Measurements from ENCODE around the gene BATF3. TPM values are rescaled to one million over a fixed set of nuclear protein-coding genes. Genes with fewer than 3 reads are reported as not detected.
"Not testable (repeated sequence)": the region's sequence is repeated elsewhere in the genome, so short reads cannot be mapped to it uniquely, and the experiment has no call there.

The BATF3 gene
- total RNA-seq, 1 donor from 2014 or later = 0.51 TPM

DNA sequence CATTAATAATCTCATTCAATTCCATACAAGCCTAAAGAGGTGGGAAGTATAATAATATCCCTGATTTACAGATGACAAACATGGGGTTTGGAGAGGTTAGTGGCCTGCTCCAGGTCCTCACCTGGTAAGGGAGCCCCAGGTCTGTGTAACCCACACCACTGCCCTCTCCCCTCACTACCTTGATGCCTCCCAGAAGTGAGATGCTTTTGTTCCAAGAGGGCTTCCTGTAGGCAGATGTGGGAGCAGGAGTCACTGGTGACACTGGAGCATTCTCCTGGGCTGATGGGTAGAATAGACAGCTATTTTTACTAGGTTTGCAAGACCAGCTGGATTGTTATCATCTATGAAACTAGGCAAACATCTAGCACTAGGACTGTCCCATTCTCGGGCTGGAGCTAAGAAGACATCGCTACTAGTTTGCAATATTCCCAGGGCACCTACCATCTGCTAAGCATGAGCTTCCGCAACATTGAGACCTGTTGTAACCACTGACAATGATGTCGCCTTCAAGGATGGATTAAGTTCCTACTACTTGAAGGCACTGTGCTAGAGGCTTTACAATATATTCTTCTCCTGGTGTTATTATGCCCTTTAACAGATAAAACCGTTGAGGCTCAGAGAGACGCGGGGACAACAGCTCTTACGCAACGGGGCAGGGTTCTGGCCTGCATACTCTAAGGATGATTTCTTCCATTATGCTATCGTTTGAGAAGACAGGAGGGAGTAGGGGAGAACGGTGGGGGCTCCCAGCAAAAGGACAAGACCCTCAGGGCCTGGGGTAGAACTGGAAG, 35.0 kb downstream of the BATF3 start:
- no peak for DNase-seq (ENCODE audit: low read depth)

DNA sequence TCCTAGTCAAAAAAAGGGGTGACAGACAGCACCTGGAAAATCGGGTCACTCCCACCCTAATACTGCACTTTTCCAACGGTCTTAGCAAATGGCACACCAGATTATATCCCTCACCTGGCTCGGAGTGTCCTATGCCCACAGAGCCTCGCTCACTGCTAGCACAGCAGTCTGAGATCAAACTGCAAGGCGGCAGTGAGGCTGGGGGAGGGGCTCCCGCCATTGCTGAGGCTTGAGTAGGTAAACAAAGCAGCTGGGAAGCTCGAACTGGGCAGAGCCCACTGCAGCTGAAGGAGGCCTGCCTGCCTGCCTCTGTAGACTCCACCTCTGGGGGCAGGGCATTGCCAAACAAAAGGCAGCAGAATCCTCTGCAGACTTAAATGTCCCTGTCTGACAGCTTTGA, 41.4 kb downstream of the BATF3 start:
- DNase-seq (ENCODE audit: low read depth) = not testable (repeated sequence)

DNA sequence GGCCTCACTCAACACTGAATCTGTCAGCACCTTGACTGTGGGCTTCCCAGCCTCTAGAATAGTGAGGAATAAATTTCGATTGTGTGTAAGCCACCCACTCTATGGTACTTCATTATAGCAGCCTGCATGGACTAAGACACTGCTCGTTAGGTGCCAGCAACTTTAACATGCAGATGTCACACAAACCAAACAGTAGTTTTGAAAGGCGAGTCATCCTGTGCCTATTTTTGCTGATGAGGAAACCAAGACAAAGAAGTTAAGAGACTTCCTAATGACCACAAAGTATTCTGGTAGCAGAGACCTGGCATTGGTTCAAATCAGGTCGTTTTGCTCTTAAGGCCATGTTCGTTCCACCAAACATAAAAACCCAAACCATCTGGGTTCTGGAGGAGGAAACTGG, 42.9 kb downstream of the BATF3 start:
- DNase-seq (ENCODE audit: low read depth) = peak; percentile 85

DNA sequence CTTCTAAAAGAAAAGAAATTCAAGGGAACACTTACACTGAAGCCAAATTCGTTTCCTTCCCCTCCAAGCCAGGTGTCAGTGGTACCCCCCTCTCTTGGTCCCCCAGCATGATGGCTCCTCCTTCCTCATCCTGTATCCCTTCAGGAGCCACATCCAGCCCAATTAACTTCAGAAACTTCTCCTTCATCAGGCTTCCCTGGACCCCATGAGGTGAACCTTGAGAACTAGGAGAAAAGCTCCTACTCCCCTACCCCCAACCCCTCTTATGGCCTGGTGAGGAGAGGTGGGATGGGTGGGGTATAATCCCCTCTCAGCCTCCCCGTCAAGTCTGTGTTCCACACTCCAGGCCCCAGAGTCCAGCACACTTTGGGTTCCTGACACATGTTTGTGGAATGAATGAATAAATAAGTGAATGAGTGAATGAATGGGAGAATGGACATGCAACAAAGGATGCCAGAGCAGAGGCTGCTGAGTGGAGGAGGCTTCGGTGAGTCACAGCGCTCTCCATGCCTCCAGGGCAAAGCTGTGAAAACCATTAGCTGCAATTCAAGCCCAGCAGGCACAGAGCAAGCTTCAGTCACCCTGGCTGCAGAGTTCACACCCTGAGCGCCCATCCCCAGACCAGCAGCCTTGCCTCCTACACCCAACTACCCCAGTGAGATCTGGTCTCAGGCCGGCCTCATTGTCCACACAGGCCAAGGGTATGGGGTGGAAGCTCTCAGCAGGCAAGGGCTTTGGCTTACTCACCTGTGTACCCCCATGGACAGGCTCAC, 43.8 kb downstream of the BATF3 start:
- no peak for DNase-seq (ENCODE audit: low read depth)

DNA sequence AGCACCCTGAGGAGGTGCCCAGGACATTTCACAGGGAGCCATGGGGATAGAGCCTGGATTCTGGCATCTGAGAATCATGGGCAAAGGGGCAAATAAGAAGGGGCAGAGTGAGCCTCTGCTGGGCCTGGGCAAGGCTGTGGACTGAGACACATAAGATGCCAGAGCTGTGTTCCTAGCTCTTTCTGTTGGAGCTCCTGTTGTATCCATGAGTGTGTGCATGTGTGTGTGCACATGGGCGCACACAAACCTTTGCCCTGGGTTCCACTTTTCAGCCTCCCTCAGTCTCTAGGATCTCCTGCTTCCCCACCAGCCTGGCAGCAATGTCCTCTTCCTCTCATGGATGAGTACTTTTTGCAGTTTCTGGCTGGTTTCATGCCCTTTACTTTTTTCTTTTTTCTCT, 47.0 kb downstream of the BATF3 start:
- no peak for DNase-seq (ENCODE audit: low read depth)

DNA sequence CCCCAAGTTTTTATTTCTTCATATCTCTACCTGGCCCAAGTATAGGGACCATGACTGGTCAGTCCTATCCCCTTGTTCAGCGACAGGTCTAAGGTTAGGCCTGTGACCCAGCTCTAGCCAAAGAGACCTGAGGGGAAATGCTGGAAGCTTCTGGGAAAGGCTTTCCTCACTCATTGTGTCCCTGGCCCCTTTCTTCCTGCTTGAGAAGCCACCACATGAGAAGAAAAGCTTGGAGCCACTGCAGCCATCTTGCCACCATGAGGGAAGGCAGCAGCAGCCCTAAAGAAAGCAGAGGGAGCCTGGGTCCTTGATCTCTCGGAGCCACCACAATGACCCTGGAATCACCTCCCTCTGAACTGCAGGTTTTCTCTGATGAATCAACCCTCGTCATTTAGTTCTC, 47.7 kb downstream of the BATF3 start:
- no peak for DNase-seq (ENCODE audit: low read depth)

DNA sequence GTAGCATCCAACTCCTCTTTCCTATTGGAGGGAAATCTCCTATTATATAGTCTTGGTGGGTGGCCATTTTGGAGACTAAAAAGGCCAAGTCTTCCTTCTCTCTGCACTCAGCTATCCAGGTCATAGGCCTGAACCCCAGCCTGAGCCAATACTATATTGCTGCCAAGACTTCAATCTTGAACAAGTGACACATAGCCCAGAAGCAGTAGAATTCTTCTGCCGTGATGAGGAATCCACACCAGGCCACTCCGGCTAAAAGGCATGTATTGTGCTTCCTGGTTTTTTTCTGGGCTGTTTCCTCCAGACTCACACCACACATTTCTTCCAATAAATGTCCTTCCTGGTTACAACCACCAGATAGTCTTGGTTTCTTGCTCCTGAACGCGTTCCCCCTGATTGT, 48.1 kb downstream of the BATF3 start:
- DNase-seq (ENCODE audit: low read depth) = no peak

DNA sequence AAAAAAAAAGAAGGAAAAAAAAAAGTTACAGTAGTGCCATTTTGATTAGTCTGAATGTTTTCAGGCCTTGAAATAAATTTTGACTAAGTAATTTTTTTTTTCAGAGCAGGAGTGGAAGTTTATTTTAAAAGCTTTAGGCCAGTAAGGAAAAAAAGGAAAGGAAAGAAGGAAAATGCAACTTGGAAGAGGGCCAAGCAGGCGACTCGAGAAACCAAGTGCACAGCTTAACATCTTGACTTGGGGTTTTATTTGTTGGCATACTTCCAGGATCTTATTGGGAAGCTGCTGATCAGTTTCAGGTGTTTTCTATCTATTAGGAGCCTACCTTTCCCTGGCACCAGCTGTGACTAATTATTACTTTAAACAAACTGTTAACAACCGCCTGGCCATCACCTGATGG, 49.4 kb downstream of the BATF3 start:
- no peak for DNase-seq (ENCODE audit: low read depth)

DNA sequence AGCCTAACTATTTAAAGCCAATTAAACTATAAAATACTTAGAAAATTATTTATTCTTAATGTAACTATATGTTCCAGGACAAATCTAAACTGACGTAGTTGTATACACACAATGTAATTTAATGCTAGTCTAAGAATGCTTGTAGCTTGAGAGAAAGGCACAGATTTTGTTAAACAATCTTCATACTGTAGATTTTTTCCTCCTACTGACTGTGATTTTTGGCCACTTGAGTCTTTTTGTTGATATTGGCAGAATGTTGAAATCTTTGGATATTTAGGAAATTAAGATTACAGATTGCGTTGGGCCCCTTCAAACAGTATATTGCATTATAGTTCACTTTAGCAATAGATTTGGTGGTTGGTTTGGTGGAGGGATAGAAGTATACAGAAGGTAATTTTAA, 50.6 kb downstream of the BATF3 start:
- DNase-seq (ENCODE audit: low read depth) = no peak

DNA sequence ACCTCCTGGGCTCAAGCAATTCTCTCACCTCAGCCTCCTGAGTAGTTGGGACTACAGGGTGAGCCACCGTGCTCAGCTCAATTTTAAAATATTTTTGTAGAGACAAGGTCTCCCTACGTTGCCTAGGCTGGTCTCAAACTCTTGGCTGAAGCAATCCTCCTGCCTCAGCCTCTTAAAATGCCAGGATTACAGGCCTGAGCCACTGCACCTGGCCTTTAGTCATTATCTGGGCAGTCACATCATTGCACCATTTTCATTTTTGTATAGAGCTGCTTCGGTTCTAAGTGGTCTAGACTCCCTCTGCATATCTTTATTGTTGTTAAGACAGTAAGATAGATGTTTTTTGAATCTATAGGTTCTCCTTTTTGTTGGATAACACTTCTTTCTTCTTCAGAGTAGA, 51.2 kb downstream of the BATF3 start:
- no peak for DNase-seq (ENCODE audit: low read depth)

DNA sequence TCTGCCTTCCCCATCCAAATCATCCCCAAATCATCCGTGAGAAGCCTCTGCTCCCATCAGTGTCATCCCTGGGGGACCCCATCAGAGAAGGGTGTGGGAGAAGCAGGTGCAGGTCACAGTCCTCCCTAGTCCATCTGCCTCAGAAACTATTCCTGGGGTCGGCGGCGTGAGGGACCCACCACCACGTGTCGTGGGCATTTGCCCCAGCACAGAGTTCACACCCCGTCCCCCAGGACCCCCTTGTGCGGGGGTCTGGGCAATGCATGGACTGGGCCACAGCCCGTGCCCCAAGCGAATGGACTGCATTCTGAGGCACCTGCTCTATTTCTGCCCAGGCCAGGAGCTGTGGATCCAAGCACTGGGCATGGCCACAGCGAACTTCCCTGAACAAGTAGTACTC, 52.6 kb downstream of the BATF3 start:
- DNase-seq (ENCODE audit: low read depth) = no peak

DNA sequence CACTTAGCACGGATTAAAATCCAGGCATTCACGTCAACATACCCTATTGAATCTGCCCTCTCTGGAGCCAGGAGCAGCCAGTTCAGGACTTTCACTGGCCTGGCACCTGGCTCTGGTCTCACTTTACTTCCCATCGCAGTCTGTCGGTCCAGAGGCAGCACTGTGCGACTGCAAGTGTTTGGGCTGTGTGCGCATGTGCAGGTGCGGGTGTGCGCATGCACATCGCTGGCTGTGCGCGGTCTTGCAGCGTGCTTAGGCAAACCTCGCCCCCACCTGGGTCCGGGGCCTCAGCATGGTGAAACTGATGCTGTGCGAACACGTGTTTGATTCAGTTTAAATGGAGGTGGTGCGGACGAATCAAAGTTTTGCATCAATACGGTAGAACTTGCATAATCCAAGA, 53.1 kb downstream of the BATF3 start:
- no peak for DNase-seq (ENCODE audit: low read depth)

DNA sequence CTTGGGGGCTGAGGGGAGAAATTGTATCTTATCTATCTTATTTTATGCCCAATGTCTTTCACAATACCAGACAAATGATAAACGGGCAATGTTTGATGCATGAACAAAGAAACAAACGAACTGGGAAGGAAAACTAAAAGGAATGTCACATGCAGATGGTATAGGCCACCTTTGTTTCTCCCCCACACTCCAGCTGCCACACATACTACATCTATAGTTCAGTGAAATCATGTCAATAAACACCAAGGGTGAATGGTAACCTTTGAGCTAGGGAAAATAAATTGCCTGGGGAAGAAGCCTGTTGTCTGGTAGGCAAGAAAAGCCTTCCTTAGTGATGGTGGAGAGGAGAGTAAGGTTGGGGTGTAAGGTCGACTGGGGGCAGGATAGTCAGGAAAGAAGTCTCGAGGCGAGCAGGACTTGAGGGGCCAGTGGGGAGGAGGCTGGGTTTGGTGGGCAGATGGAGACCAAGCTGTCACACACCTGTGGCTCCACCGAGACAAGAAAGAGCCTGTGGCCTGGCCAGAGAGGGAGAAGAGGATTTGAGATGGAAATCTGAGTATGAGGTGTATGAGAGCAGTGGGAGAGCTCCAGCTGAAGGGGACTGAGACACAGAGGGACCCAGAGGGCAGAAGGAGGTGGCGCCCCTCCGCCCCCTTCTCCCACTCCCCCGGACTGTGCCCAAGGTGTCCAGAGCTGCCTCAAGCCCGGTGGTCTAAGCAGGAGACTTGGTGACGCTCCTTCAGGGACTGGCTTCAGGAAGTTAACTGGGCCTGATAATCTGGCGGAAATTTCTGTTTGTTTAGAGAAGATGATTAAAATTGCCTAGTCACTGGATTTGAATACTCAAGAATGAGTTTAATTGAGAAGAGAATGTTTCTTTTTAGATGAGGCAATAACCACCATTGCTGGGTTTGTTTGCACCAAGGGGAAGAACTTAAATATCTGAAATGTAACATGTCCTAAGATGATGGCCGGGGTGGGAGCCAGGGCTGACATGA, 53.8 kb downstream of the BATF3 start:
- DNase-seq (ENCODE audit: low read depth) = no peak

DNA sequence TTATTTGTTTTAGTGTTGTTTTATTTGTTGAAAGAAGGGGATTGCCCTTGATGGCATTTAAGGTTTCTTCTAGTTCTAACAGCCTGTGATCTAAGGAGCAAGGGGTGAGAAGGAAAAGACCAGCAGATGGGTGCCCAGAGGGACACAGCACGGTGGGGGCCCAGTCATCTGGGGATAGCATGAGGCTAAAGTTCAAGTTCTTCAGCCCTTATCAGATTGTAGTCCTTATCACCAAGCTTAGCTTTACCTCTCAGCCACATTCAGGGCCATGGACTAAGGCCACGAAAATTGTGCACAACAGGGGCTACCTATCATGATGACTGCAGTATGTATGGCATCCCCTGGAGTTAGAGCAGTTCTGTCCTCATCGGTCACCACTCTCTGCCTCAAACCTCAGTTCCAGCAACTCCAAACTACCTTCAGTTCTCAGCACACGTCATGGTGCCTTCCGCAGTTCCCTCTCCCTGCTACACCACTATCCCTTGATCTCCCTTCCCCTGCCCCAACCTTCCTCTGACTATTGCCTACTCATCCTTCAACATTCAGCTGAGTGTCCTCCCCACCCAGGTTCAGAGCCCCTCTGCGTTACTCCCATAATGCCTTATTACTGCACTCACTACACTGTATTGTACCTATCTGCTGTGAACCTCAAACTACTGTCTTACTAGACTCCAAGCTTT, 54.6 kb downstream of the BATF3 start:
- no peak for DNase-seq (ENCODE audit: low read depth)

DNA sequence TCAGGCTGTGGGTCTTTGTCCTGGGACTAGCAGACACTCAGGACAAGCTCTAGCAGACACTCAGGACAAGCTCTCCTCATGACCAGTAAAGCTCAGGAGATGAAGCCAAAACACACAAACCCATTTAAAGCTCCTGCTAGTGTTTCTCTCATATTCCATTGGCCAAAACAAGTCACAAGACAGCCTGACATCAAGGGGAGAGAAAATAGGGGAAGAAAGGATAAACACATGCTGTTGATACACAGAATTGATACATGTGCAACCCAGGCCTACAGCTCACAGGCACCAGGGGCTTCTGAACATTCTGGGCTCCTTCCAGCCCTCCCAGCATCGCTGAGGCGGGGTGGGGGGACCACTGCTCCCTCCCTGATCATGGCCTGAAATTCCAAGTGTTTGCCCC, 55.8 kb downstream of the BATF3 start:
- DNase-seq (ENCODE audit: low read depth) = no peak

DNA sequence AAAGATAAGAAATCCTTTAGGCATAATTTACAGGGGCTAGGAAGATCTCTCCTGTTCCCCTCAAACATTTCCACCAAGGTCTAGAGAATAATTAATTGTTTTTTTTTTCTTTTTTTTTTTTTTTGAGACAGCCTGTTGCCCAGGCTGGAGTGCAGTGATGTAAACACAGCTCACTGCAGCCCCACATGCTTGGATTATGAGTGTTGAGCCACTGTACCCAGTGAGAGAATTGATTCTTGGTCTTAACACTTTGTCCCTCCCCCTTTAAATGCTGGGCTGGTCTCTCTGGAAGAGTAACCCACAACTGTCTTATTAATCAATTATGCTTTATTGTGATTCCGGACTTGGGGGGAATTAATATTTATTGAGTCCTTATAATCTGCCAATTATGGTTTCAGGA, 57.7 kb downstream of the BATF3 start:
- DNase-seq (ENCODE audit: low read depth) = no peak

DNA sequence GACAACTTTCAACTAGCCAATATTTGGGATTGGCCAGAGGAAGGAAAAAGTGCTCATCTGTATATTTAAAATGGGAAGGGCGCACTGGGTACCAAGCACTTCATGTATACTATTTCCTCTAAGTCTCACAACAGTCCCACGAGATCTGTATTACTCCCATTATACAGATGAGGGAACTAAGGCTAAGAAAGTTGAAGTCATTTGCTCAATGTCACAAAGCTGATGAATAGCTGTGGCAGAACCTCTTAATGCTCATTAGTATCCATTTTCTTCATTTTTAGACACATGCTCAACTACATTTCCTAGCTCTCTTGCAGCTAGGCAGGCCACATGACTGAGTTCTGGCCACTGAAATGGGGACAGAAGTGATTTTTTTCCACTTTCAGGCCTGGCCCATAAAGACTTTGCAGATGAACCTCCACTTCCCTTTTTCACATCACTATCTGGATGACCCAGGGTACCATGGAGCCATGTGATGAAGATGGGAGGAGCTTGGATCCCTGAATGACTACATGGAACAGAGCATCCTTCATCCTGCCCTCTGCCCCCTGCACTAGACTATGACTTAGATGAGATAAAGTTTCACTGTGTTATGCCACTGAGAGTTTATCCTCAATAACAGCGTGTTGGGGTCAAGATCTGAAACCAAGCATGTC, 59.3 kb downstream of the BATF3 start:
- DNase-seq (ENCODE audit: low read depth) = no peak

DNA sequence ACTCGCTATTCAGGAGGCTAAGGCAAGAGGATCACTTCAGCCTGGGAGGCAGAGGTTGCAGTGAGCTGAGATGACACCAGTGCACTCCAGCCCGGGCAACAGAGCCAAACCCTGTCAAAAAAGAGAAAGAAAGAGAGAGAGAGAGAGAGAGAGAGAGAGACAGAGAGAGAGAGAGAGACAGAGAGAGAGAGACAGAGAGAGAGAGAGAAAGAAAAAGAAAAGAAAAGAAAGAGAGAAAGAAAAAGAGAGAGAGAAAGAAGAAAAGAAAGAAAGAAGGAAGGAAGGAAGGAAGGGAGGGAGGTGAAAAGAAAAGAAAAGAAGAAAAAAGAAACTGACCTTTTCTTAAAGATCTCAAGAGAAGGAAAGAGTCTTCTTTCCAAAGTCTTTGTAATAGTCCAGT, 60.1 kb downstream of the BATF3 start:
- DNase-seq (ENCODE audit: low read depth) = not testable (repeated sequence)

DNA sequence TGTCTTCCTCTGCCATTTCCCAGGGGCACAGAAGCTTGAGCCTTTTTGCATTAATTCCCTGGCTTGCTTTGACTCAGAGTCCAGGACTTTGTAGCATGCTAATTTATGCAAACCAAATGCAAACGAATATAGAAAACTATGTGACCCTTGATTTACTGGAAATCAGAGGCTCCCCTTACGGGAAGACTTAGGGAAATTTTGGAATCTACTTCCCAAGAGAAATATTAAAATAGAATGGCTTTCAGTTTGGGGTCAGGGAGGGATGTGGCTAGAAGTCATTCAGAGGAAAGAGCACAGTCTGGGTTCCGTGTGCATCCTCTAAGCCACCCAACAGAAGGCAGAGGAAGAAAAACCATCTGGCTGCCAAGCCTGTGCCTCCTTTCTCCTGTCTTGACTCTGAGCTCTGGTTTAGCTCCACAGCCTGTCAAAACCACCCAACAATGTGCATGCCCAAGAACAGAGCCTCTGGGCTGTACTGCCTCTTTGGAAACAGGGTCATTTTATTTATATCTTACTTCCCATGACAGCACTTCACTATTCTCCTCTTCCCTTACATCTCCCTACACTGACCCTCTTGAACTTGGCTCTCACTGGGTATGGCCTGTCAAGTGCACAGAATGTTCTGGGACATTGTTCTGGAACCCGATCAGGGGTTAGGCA, 61.0 kb downstream of the BATF3 start:
- DNase-seq (ENCODE audit: low read depth) = peak; percentile 35

DNA sequence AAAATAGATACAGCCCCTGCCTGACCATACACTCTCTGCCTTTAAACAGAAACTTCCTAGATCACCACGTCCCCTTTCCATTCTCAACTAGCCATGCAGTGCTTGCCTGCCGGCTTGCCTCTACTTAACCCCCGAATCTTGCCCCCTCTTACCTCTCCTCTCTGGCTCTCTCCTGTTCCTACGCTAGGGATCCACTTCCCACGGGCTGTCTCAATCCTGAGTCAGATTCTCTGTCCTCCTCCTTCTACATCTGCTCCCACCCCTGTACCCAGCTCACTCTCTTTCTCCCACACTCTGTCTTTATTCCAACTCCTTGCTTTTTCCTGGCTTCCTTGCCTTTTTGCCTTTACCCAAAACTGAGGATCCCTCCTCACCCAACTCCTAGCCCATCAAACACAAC, 61.7 kb downstream of the BATF3 start:
- peak; percentile 13 for DNase-seq (ENCODE audit: low read depth)

Data from myocyte (in vitro differentiated cells).